Stimulated activated CD8-positive, alpha-beta memory T cell treated with anti-CD3 and anti-CD28 coated beads, Interleukin-7, amount 100 ng/mL, for 4 hours (primary cell): ENCODE measurements around the gene HOXB4.

ENCODE experiments used
- DNase-seq, 2 donors: peaks; one replicate each; pipeline ENCODE4 v3.0.0-alpha.2; 2020; ENCODE audit warnings: low read depth in 2 of 2

Gene HOXB4

DNA sequence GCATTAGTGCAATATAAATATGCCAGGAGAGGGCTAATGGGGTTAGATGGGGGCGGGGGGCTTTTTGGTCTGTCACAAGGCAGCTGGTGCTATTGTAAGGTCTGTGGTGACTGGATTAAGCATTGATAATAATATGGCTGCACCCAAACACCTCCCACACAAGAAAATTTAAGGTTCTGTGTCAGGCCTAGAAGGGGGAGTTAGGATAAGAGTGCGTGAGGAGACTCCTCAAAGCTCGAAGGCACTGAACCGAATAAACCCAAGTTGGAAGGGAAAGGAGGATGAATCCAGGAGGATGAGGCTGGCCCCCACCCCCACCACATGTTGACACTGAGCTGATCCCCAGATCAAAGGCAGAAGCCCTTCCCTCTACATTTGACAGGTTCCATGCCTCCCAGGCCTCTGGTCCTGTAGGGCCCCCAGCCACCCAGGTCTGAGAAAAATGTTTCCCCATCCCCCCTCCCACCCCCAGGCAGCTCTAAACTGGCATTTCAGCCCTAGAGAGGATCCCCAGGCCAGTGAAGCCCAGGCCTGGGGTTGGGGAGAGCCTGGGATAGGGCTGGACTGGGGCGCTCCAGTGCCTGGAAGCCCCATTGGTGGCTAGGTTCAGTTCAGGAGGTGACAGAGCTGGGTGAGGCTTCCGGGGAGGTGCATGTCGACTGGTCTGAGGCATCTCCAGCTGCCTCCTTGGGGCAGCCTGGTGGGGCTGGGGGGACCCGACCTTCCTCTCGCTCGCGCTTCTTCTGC, 49.0 kb downstream of the HOXB4 start:
- DNase-seq = no peak

DNA sequence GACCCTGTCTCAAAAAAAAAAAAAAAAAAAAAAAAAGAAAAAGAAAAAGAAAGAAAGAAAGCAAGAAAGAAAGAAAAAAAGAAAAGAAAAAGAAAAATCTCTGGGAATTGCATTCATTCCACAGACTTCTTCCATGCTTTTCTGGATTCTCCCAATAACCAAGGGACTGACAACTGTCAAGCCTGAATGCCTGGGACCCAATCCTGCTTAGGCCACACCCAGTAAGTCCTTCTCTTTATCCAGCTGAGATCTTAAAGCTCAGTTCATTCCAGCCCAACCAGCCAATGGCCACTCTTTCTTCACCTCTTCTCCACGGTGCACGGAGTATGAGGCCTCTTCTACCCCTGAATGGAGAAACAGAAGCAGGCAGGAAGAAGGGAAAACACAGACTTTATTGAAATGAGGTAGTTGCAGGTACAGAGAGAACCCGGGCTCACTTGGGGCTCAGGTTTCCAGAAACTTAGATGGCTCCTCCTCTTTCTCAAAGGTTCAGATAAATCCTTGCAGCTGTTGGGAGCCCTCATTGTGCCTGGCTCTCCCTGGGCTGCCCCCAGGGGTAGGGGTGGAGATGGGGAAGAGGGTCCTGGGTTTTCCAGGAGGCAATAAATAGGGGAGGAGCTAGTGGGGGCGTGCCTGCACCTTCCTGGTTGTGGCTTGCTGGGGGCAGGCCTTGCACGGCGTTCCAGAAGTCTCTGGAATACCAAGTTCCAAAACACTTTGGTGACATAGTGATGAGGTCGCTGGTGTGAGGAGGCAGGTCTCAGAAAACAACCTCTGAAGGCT, 49.8 kb downstream of the HOXB4 start:
- no peak for DNase-seq

DNA sequence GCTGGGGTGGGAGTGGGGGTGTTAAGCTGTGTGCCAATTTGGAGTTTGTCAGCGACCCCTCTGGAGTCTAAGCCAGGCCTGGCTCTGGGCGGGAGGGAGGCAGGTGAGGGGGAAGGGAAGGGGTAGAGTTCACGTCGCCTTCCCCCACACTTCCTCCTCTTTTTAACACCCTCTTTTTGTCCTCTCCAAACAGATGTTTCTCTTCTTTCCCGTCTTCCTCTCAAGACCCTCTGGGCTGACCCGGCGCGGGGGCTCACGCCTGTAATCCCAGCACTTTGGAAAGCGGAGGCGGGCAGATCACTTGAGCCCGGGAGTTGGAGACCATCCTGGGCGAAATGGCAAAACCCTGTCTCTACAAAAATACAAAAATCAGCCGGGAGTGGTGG, 50.6 kb downstream of the HOXB4 start:
- no peak for DNase-seq

DNA sequence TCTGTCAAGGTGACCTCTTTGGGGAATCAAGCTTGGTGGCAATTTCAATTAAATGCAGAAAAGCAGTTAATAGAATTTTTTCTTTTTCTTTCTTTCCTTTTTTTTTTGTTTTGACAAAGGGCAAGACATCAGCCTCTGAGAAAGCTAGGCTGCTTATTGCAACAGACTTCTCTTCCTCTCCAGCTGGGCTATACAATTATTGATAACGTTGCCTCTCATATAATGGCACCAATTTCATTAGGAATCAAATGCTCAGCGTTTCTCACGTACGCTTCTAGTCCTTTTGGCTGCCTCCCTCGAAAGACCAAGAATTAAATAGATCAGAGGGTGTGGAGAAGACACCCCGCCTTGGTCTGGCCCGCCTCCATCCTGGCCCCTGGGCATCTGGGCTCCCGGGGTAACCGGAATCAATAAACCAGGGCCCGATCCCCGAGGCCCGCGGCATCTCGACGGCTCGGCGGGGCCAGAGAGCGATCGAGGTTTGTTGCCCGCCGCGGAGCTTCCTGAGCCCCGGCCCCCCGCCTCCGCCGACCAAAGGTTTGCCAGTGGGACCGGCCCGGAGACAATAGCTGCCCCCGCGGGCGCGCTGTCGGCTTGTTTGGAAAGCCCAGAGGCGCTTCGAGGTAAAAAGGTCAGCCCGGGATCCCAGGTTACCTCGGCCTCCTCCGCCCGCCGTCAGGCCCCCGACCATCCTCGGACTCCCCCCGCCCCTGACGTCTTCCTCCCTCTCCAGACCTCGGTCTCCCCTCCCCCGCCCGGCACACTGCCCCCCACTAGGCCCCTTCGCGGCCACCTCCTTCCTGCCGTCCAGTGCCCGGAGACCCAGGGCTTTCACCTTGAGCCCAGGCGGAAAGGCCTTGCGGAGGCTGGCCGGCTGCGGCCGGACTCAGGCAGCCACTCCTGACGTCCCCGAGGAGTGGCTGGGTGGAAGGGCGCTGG, 51.3 kb downstream of the HOXB4 start:
- DNase-seq = no peak
